Astrocyte (in vitro differentiated cells and primary cell): ENCODE data around the gene CD300LD.

Source experiments
- EZH2 ChIP-seq: IDR thresholded peaks from 2 replicates; pipeline ENCODE4 v1.6.1; 2012; ENCODE audit warnings: mild to moderate bottlenecking, low read length, inconsistent platforms; ENCODE audit not compliant: insufficient read depth
- TF ChIP-seq, protein P1 (sequence below): IDR thresholded peaks from 2 replicates; pipeline ENCODE4 v1.5.1; 2011; ENCODE audit warnings: low read depth, mild to moderate bottlenecking, inconsistent platforms, low read length, moderate library complexity; ENCODE audit not compliant: insufficient read depth

DNA sequence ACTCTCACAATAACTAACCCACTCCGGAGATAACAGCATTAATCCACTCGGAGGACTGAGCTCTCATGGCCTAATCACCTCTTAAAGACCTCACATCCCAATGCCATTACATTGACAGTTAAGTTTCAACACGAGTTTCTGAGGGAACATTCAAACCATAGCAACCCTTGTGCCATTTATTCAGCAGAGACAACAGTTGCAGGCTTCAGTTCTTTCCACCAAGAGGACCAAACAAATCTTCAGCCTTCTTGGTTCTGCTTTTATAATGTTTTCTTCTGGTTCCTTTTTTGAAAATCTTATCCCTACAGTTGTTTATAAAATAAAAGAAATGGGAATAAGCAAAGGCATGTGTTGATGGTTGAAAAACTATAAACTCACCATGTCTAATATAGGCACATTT, 33.6 kb upstream of the CD300LD start:
- TF ChIP-seq, protein P1, sequence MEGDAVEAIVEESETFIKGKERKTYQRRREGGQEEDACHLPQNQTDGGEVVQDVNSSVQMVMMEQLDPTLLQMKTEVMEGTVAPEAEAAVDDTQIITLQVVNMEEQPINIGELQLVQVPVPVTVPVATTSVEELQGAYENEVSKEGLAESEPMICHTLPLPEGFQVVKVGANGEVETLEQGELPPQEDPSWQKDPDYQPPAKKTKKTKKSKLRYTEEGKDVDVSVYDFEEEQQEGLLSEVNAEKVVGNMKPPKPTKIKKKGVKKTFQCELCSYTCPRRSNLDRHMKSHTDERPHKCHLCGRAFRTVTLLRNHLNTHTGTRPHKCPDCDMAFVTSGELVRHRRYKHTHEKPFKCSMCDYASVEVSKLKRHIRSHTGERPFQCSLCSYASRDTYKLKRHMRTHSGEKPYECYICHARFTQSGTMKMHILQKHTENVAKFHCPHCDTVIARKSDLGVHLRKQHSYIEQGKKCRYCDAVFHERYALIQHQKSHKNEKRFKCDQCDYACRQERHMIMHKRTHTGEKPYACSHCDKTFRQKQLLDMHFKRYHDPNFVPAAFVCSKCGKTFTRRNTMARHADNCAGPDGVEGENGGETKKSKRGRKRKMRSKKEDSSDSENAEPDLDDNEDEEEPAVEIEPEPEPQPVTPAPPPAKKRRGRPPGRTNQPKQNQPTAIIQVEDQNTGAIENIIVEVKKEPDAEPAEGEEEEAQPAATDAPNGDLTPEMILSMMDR = no peak
- no peak for TF ChIP-seq EZH2
